Ecto neural progenitor cell (in vitro differentiated cells): ENCODE measurements around the gene EGFL7.
A peak's percentile ranks its signal among the peaks of the same experiment; 100 is the strongest.

Experiments
- DNase-seq: peaks from one replicate; pipeline ENCODE4 v3.0.0-alpha.2; 2018; ENCODE audit warnings: low spot score

Gene EGFL7

DNA sequence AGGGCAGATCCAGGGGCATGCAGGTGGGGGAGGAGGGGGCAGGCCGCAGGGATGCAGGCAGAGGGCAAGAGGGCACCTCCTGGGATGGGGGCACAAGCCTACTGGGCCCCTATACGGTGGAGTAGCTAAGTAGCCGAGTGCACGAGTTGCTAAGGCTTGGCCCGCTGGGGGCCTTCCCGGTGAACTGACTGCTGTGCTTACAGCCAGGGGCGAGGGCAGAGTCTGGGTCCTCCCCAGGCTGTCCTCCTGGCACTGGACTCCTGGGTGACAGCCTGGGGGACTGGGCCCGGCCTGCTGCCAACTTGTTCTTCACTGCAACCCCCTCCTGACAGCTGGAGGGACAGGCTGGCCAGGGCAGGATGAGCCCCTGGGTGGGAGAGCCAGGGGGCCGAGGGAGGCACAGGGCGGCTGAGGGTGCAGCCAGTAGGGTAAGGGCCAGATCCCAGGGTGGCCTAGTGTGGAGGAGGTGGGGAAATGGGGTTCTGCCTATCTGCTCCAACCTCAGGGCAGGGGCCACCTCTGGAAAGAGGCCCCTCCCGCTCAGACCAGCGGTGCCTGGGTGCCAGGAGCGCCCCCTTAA lies 1.7 kb upstream of the EGFL7 start:
- no peak for DNase-seq

DNA sequence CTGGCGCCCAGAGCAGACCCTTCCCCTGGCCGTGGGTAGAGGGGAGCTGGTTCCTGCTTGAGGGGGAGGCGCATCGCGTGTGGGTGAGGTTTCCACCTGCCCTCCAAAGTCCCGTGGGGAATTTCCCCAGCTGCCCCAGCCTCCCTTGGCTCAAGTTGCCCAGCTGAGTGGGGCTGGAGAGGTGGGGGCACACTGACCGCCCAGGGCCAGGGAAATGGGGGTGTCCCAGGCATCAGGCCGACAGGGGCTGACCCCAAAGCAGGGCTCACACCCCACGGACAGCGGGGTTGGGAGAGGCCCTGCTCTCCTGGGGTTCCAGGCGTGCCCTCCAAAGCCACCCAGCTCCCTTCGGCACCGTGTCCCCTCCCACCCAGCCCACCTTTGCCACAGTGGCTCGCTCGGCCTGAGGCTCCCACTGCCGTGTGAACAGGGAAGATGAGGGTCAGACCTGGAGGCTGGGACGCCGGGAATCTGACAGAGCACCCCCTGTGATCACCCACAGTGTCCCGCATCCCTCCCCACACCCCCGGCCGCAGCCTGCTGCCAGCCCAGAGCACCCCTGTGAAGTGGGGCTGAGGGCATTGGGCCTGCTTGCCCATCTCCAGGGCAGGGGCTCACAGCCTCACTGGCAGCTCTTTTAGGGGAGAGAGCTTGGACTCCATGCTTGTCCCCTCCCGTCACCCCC lies 933 bp upstream of the EGFL7 start:
- DNase-seq: no peak

DNA sequence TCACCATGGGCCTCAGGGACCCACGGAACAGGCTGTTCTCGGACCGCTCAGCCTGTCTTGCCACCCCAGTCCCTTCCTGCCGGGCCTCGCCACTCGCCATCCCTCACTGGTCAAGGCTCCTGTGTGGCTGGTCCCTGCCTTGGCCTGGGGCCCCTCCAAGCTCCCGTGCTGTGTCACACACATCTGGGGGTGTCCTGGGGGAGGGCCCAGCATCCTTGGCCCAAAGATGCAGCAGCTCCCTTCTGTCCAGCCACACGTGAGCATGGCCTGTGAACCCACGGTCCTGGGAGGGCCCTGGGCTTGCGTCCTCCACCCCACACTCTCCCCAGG lies 425 bp upstream of the EGFL7 start:
- DNase-seq: no peak

DNA sequence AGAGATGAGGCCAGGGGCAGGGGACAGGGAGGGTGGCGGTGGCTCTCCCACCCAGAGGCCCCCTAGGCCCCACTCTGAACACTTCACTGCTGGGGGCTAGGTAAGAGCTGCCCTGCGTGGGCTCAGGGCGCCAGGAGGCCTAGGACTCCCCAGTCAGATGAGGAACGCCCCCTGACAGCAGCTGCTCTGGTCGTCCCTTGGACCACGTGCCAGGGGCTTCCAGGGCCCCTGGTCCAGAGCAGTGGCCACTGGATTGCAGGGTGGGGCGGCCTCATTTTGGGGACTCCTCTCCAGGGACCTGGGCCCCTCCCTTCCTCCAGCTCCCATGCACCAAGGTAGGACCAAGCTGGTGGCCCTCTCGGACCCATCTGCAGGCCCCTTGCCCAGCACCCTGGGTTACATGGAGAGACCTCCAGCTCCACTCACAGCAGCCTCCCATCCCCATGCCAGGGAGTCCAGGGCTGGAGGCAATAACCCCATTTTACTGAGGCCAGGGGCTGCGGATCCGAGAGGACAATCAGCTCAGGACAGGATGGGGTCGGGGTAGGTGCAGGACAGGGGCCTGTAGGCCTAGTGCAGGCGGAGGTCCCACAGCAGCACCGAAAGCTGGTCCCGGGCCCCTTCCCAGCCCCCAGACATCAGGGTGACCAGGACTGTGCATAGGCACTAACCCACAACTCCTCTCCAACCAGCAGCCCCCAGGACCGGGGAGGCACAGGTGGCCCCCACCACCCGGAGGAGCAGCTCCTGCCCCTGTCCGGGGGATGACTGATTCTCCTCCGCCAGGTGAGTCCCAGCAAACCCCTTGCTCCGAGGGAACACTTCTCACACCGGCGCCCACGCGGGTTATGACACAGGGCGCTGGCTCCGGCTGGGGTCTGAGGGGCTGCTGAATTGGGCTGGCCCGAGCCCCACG lies 1.5 kb downstream of the EGFL7 start:
- DNase-seq: no peak

DNA sequence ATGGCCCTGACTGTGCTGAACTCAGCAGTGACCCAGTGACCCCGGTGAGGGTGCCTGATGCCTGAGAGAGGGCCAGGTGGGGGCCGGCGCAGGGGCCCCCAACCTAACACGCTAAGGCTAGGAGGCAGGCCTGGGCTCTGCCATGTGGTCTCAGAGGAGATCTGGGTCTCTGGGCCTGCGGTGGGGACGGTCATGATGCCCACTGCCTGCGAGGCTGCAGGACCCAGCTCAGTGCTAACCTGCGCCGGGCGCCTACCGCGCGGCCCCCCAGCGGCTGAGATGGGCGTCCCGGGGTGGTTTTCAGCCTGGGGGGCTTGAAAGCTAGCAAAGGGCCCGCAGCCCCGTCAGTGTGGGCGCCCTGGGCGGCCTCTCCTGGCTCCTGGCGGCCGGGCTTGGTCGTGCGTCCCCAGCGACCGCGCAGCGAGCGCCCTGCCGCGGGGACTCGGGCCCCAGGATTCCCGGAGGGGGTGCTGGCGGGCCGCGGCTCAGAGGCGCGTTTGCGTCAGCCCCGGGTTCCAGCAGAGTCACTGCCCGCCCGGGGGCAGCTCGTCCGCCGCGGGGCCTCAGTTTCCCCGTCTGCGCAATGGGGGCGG lies 2.5 kb downstream of the EGFL7 start:
- DNase-seq: peak; percentile 73

DNA sequence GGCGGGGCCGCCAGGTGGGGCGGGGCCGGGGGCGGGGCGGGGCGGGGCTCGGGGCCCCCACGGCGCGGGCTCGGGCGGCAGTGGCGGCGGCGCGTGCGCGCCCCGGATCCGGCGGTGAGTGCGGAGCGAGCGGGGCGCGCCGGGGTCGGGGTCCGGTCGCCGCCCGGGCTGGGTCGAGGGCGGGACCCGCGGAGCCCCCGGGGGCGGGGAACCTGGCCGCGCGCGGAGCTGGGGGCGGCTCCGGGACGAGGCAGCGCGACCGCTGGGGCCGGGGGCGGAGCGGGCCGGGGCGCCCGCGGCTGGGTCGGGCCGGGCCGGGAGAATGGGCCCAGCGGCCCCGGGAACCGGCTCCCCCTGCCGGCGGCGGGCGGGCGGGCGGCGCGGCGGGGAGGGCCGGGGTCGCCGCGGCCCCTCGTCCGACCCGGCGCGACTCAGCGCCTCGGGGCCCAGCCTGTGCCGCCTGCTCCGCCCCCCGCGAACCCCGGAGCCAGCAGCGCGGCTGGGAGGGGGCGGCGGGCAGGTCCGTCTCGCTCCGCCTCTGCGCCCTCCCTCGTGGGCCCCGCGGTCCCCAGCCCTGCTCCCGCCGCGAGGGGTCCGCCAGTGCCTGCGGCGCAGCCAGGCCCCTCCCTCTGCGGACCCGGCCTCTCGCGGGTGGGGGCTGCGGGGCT lies 3.1 kb downstream of the EGFL7 start:
- DNase-seq: peak; percentile 70

DNA sequence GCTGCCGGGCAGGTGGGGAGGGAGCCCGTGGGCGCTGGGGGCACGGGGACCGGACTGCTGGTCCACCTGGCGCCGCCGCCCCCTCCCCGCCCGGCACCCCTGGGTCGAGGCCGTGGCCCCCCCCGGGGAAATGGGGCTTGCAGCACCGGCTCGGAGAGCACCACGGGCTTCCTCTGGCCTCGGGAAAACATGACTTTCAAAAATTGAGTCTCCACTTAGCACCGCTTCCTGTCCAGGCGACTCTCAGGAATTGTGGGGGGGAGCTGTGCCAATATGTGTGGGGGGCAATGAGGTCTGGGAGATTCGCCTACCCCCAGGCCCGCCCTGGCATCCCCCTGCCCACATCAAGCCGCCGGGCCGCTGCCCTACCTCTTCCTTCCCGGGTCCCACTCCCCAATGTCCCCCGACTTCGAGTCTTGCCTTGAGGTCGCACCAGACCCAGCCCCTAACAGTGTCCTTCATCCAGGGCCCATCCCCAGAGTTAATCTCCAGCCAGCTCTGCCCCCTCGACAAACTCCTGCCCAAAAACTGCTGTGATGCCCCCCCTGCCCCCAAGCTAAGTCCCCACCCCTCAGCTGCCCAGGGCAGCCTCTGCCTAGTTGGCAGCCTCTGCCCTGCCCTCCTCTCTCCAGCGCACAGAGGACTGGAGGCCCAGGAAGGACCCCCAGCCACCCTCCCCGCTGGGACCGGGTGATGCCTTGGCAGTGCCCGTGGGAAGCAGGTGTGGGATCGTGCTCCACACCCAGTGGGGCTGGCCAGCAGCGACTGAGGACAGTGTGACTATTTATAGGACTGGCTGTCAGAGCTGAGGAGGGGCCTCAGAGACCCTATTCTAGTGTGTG lies 3.9 kb downstream of the EGFL7 start:
- DNase-seq: no peak

DNA sequence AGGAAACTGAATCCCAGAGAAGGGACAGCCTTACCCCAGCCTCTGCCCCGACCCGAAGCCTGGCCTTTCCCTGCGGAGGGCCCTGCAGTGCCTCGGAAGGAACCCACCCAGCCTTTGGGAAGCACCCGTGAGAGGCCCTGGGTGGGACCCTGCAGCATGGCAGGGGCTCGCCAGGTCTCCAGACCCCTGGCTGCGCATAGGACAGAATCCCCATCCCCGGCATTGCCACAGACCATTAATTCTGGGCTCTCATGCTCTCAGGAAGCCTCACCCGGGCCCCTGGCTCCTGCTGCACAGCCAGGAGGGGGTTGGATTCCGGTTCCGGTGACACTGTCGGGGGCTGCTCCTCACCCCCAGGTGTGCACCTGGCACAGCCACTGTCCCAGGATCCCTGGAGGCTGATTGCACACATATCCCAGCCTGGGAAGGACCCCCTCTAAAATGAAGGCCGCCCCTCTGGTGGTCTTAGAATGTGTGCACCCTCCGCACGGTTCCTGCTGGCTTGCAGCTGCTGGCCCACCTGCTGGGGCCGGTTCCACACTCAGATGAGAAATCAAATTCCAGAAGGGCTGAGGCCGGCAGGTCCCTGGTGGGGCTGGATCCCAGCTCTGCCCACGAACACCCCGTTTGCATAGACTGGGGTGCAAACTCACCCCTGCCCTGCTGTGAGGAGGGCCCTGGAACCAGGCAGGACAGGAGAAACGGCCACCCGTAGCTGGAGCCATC lies 4.7 kb downstream of the EGFL7 start:
- no peak for DNase-seq

DNA sequence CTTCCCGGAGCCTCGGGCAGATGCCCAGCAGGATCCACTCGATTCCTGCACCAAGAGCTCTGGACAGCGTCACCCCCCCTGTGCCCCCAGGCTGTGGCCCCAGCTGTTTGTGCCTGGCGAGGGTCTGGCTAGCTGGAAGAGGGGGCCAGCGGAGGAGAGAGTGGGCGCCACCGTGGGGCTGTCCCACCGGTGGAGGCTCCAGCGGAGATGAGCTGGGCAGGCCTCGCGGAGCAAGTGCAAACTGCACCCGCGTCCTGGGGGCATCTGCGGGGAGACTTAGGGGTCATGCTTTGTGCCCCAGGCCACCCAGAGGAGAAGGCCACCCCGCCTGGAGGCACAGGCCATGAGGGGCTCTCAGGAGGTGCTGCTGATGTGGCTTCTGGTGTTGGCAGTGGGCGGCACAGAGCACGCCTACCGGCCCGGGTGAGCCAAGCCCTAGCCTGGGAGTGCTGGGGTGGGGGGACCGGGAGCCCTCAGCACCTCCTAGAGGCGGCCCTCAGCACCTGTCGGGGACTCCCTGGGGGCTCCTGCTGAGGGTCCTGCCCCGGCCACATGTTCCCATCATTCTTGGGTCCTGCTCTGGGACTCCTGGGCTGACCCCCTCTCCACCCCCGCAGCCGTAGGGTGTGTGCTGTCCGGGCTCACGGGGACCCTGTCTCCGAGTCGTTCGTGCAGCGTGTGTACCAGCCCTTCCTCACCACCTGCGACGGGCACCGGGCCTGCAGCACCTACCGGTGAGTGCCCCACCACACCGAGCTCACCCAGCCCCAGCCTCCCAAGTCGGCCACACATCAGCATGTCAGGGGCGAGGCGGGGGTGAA lies 5.4 kb downstream of the EGFL7 start:
- no peak for DNase-seq

DNA sequence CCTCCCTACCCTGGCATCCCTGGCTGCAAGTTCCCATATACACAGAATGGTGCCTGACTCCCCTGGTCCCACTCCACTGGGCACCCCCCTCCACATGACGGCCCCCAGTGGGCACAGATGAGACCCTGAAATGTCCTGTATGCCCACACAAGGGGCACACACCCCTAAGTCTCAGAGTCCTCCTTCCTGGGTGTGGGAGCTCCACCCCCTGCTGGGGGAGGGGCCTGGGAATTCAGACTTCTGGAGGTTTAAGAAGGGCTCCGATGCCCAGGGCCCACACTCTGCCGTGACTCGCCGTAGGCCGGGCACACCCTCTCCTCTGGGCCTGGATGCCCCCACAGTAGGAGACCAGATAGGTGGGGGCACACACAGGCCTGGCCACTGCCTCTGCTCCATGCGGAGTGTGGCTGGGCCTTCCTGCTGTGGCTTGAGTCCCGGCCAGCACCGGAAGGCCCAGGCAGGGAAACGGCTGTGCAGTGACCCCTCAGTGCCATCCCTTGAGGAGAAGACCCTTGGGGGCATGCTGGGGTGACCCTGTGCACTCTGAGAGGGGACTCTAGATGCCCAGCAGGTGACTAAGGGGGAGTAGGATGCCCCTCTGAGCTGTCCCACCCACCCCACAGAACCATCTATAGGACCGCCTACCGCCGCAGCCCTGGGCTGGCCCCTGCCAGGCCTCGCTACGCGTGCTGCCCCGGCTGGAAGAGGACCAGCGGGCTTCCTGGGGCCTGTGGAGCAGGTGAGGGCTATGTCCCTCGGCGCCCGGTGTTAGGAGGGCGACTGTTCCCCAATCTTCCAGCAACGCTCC lies 6.5 kb downstream of the EGFL7 start:
- DNase-seq: no peak

DNA sequence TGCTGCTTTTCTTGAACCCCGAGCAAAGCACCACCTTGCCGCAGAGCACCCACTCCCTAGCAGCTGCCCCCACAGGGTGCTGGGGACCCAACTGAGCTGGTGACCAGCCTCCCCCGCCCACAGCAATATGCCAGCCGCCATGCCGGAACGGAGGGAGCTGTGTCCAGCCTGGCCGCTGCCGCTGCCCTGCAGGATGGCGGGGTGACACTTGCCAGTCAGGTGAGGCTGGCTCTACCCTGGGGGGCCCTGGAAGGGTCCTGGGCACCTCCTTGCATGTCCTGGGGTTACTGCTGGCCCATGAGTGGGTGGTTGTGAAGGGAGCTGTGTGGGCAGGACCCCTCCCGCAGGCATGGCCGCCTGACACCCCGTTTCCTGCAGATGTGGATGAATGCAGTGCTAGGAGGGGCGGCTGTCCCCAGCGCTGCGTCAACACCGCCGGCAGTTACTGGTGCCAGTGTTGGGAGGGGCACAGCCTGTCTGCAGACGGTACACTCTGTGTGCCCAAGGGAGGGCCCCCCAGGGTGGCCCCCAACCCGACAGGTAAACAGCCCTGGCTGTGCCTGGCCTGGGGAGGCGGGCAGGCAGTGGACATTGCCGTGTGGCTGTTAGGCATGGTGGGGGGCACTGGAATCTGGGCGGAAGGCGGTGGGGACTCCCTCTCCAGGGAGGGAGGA lies 7.2 kb downstream of the EGFL7 start:
- DNase-seq: no peak

DNA sequence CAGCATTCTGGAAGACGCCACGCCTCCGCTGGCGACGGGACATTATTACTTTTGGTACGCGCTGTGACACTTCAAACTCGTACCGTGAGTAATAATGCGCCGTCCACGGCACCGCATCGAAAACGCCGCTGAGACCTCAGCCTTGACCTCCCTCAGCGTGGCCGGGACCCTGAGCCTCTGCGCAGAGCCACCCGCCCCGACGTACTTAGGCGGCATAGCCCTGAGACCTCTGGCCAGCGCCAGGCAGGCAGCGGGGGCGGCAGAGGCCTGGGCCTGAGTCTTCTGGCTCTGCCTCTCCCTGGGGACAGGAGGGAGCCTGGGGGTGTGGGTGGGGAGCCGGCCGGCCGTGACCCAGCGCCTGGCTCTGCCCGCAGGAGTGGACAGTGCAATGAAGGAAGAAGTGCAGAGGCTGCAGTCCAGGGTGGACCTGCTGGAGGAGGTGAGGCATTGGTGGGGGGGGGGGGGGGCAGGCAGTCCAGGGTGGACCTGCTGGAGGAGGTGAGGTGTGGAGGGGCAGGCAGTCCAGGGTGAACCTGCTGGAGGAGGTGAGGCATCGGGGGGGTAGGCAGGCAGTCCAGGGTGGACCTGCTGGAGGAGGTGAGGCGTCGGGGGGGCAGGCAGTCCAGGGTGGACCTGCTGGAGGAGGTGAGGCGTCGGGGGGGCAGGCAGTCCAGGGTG lies 8.0 kb downstream of the EGFL7 start:
- DNase-seq: no peak

DNA sequence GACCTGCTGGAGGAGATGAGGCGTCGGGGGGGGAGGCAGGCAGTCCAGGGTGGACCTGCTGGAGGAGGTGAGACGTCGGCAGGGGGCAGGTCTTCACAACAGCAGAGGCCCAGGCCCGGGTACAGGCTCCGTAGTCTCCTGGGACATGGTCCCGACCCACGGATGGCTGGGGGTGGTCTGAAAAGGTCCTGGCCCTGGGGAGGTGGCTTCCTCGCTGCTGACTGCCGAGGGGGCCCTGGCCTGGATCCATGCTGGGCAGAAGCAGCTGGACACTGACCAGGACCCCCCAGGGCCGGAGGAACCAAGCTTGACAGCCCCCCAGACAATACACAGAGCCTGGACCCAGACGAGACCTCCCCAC lies 8.5 kb downstream of the EGFL7 start:
- no peak for DNase-seq

DNA sequence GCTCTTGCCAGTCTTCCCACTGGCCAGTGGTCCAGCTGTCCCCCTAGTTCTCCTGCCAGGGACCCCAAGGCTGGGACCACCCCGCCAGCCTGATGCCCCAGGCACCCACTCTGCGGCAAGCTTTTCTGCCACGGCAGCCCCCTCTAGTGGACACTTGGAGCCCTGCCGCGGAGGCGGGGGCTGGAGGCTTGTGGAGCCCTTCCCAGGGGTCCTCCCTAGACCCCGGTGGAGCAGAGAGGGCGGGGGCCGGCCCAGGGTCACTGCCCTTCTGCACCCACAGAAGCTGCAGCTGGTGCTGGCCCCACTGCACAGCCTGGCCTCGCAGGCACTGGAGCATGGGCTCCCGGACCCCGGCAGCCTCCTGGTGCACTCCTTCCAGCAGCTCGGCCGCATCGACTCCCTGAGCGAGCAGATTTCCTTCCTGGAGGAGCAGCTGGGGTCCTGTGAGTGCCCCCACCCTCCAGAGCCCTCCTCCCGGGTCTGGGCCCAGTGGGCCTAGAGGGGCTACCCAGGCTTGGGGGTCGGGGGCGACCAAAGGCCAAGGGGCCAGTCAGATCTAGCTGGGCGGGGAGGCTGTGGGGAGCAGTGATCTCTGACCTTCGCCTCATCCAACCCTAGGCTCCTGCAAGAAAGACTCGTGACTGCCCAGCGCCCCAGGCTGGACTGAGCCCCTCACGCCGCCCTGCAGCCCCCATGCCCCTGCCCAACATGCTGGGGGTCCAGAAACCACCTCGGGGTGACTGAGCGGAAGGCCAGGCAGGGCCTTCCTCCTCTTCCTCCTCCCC lies 9.1 kb downstream of the EGFL7 start:
- peak; percentile 85 for DNase-seq

DNA sequence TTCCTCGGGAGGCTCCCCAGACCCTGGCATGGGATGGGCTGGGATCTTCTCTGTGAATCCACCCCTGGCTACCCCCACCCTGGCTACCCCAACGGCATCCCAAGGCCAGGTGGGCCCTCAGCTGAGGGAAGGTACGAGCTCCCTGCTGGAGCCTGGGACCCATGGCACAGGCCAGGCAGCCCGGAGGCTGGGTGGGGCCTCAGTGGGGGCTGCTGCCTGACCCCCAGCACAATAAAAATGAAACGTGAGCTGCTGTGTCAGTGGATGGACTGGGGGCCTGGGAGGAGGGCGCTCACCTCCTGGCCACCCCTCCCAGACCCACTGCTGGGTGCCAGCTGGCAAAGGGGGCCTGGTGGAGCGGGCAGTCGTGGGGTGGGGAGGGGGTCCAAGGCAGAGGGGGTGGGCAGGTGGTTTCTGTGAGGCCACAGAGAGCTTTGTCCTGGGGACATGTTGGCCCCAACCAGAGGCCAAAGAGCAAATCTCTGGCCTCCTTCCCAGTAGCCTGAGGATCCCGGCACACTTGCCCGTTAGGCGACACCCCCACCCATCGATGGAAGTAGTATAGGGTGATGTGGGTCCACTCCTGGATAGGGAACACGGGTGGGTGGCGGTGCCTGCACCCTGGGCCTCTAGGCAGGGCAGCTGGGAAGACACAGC lies 9.8 kb downstream of the EGFL7 start:
- no peak for DNase-seq
